GM19035 (cell line): ENCODE data around the gene PPA1.
"Not testable (repeated sequence)": the region's sequence is repeated elsewhere in the genome, so short reads cannot be mapped to it uniquely, and the experiment has no call there.

Source experiments
- ATAC-seq: cut with Tn5 transposase; IDR thresholded peaks from one replicate; pipeline ENCODE4 v1.9.1; 2021; ENCODE audit not compliant: unreplicated experiment

PPA1 gene

DNA sequence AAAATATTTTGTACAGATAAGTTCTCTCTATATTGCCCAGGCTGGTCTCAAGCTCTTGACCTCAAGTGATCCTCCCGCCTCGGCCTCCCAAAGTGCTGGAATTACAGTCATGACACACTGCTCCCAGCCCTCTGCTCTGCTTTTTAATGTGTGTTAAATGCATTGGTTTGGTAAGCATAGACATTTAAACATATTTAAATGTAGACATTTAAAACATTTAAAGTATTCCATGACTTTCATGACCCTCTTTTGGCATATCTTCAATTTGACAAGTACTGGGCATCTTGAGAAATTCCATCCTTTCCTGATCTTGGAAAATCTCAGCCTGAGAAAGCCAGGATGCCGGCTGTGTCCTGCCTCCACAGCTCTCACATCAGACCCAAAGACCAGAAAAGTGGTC lies 57.7 kb downstream of the PPA1 start:
- no peak for ATAC-seq

DNA sequence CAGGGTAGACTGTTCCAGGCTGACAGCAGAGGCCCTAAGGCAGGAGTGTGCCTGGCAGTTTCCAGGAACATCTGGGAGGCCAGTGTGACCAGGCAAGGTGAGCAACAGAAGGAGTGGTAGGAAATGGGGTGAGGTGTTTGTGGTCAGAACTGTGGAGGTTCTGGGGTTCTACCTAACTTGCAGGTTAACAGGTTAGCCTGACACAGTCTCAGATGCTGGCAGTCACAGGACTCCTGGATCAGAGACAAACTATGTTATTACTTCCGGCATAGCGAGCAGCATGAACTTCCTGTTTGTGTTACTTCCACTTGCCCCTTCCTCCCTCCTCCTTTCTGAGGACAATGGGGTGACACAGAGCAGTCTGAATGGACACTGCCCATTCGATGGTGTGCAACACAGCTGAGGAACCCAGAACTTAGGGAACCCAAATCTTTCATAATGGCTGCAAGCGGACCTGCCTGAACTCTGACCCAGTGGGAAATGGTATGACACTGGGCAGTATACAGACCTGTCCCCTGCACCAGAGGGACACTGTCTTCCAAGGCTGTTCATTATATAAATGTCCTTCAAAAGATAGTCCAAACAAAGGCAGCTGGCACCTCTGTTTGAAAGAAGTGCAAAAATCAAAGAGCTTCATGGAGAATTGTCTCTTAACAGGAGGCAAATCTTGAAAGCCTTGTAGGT lies 59.0 kb downstream of the PPA1 start:
- no peak for ATAC-seq

DNA sequence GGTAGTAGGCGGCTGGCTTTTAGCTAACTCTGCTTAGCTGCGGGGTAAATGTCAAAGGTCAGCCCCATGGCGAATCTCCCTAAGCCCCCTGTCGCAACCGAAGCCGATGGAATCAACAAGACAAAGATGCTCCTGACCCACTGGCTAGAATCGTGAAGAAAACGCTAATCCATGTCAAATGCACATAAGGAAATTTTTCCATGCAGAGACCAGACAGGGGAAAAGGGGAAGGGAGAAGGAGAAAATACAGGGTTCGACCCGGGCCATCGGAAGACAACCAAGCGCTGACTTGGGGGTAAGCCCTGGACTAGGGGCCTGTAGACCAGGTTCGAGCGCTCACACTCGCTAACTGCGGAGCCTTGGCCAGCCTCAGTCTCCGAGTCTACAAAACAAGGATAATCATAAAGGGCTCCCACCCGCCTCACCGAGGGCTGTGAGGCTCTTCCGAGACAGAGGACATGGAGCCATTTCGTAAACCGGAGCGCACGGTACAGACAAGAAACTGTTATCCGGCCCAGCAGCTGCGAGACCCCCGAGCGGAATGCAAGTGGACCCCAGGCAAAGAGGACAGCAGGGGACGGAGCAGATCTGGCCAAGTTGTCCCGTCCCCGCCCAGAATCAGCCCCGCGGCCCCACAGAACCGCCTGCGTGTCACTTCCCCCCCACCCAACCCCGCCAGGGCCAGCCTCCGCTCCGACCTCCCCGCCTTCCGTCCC lies 63.4 kb downstream of the PPA1 start:
- ATAC-seq: peak; percentile 4

DNA sequence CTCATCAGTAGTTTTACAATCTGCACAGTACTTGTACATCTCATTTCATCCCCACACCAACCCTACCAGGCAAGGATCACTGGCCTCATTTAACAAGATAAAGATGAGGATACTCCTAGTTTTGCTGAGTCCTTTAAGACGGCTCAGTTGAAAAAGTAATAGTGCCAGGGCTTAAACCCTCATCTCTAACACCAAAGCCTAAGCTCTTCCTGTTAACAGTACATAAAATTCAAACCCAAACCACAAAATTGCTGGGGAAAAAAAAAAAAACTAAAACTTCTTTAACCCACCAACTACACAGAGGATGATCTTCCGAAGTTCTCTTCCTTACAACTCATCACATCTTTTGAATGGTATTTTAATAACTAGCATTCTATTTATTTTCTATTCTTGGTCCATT lies 64.2 kb downstream of the PPA1 start:
- no peak for ATAC-seq

DNA sequence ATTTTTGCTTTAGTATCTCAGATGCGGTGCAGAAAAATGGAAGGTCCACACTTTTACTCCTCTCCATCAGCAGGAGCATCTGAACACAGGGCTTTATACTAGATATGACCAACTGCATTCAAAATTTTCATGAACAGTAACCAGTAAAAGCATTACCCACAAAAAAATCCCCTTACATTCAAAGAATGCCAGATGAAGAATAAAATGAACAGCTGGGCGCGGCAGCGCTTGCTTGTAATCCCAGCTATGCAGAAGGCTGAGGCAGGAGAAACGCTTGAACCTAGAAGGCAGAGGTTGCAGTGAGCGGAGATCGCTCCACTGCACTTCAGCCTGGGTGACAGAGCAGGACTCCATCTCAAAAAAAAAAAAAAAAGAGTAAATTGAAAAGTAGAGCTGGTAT lies 66.0 kb downstream of the PPA1 start:
- no peak for ATAC-seq

DNA sequence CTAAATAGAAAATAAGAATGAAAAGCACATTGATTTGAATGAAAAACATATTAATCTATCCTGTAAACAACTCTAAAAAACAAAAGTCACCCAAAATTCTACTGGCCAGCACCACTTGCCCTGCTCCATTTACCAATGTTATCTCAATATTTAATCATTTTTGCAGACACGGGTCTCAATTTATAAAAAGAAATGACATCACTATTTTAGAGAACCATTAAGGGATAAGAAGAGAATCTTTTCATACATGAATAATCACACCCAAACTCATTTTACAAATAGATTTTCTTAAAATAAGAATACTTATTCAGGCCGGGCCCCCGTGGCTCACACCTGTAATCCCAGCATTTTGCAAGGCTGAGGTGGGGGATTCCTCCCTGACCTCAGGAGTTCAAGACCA lies 66.8 kb downstream of the PPA1 start:
- no peak for ATAC-seq

DNA sequence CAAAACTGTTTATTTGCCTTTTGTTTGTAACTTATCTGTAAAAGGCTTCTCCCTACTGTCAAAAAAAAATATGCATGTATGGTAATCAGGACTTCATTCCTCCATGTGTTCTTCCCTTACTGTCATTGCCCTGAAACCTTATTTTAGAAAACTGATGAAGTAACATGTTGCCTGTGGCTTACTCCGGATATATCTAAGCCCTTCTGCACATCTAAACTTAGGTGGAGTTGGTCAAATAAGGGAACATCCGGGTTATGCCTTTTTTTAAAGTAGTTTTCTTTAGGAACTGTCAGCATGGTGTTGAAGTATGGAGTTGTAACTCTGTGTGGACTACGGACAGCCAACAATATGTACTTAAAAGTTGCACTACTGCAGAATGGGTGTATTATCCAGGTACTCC lies 69.1 kb downstream of the PPA1 start:
- no peak for ATAC-seq

DNA sequence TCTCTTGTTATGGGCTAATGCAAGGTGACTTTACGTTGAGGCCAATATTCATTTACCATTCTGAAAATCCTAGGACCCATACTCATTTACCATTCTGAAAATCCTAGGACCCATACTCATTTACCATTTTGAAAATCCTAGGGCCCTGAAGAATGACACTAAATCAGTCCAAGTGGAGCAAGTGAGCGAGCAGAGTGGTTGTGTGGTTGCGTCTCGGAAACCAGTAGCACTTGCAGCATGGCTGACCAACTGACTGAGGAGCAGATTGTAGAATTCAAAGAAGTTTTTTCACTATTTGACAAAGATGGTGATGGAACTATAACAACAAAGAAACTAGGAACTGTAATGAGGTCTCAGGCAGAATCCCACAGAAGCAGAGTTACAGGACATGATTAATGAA lies 69.8 kb downstream of the PPA1 start:
- no peak for ATAC-seq

DNA sequence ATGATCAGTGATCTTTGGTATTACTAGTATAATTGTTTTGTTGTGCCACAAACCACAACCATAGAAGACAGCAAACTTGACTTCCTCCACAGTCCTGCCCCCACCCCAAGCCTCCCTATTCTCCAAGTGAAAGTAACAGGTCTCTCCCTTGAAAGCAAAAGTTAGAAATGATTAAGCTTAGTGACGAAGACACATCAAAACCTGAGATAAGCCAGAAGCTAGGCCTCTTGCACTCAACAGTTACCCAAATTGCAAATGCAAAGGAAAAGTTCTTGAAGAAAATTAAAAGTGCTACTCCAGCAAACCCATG lies 70.4 kb downstream of the PPA1 start:
- peak; percentile 74 for ATAC-seq

DNA sequence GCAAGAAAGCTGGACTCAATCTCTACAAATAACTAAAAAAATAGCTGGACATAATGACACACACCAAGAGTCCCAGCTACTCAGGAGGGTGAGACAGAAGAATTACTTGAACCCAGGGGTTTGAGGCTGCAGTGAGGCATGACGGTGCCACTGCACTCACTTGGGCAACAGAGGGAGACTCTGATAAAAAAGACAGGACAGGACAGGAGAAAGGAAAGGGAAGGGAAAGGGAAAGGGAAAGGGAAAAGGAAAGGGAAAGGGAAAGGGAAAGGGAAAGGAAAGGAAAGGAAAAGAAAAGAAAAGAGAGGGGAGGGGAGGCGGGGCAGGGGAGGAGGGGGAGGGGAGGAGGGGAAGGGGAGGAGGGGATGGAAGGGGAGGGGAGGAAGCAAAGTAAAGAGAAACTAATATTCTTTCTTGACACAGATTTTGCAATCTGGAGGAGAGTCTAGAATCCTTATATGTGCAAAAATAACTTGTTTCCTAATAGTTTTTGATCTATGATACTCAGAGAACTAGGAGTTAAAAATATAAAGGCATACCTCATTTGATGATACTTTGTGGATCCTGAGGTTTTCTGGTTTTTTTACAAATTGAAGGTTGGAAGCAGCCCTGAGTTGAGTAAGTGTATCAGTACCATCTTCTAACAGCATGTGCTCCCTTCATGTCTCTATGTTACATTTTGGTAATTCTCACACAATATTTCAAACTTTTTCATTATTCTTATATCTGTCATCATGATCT lies 70.9 kb downstream of the PPA1 start:
- ATAC-seq: no peak

DNA sequence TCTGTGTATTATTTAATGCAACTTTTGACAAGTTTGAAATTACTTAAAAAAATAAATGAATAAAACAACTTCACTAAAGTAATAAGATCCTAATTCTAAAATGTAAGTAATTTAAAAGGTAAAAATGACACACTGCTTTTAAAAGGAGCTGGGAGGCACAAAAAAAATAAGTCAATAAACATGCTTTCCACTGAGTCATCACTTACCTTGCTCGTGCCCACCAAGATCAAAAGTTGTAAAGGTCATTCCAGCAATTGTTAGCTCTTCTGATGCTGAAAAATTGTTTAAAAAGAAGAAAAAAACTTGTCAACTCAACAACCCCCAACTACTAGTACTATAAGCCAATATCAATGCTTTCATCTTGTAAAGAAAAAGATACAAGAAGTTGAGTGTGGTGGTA lies 72.4 kb downstream of the PPA1 start:
- no peak for ATAC-seq

DNA sequence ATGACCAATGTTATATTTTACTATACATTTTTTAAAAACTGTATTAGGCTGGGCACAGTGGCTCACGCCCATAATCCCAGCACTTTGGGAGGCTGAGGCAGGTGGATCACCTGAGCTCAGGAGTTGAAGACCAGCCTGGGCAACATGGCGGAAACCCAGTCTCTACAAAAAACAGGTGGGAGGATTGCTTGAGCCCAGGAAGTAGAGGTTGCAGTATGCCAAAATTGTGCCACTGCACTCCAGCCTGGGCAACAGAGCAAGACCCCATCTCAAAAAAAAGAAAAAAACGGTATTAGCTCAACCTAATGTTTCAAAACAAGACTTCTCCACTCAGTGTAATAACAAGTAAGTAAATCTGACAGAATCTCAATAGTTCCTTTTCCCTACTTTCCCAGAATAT lies 73.9 kb downstream of the PPA1 start:
- ATAC-seq: not testable (repeated sequence)

DNA sequence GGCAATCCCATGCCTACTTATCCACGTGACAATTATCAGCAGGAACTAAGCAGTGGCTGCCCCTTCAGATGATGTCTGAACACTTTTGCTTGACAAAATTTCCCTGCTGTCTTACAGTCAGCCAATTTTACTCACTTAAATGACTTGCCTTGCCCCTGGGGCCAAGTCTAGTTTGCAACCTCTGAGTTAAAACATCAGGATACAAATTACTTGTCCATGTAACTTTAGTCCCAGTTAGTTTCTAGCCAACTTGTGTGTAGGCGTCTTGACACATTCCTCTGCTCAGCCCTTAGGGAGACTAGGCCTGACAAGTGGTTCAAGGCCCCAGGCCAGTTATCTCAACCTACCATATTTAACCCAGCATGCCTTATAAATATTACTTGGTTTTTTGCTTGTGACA lies 75.1 kb downstream of the PPA1 start:
- ATAC-seq: no peak

DNA sequence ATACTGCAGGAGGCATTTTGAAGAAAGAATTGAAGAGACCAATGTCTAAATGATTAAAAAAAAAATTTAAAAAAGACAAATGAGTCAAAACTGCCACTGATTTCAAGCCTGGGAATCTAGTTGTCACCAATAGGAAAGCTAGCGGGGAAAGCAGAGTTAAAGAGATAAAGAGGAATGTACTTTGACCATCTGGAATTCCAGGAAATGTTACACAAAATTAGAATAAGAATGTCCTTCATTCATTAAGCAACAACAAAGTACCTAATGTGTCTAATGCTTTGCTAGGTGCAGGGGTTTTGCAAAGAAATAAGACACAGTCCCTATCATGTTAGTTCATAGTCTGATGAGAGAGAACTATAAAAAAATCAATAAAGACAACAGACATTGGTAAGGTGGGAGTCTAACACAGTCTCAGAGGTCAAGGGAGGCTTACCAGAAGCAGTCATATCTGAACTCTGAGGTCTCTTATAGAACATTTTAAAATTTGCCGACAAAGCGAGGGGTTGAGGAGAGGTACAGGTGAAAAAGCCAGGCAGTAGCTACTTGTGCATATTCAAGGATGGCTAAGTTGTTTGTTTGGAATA lies 77.9 kb downstream of the PPA1 start:
- no peak for ATAC-seq
